Erythroblast (primary cell): ENCODE measurements around the gene GCM1.

Experiments
- GATA1 ChIP-seq: IDR thresholded peaks from 2 replicates; pipeline ENCODE4 v1.6.1; 2011; ENCODE audit warnings: low read depth, mild to moderate bottlenecking, control low read depth, low read length, moderate library complexity
- POLR2A ChIP-seq: IDR thresholded peaks from 2 replicates; pipeline ENCODE4 v1.6.1; 2011; ENCODE audit warnings: mild to moderate bottlenecking, low read length

DNA sequence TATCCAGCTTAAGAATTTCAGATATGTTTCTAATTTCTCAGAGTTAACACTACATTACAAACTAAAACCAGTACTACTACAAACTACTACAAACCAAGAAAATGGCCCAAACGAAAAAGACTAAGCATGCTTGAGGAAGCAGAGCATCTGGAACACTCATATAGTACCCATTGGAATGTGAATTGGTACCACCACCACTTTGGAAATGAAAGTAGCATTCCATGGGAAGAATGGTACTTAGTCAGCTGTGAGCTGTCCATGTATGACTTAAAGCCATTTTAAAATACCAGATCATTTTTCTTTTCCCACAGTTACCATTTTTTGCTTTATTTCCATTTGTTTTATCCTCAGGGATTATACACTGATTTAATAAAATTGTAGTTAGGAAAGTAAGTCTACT lies 52.9 kb downstream of the GCM1 start:
- TF ChIP-seq POLR2A (no peak), GATA1 (no peak)
